DND-41 (cell line): ENCODE results near the gene TNIK.

Experiments
- CTCF ChIP-seq: IDR thresholded peaks from 2 replicates; pipeline ENCODE4 v1.5.1; 2012; ENCODE audit warnings: borderline replicate concordance, low read length, moderate library complexity, mild to moderate bottlenecking; ENCODE audit not compliant: poor library complexity, severe bottlenecking; ENCODE audit errors: extremely low read depth
- EZH2 ChIP-seq: IDR thresholded peaks from 3 replicates; pipeline ENCODE4 v1.6.1; 2012; ENCODE audit warnings: borderline replicate concordance, low read depth, mild to moderate bottlenecking, moderate library complexity, low read length, inconsistent platforms; ENCODE audit not compliant: severe bottlenecking

GRCh38 chr3:171068658-171069057 lies 391.5 kb downstream of the TNIK start:
- TF ChIP-seq CTCF, result no peak
- TF ChIP-seq EZH2, result no peak
